NCI-H1092 (cell line): ENCODE data around the gene TDRD6.

Experiments
- DNase-seq: peaks from one replicate; lab custom pipeline; 2025; lab: John Stamatoyannopoulos, UW

The TDRD6 gene

DNA sequence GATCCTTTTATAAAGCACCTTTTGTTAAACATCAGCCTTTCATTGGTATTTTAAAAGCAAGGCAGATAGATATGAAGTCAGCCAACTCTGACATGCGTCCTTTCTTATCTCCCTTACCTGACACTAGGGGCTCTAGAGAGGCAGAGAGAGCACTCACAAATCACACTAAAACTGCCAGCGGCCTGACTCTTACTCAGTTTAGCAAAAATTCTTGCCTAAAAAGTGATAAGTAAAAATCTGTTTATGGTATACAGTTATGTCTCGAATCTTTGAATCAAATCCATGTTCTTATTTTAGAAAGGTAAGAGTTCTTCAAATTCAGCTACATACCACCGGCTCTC lies 10.4 kb upstream of the TDRD6 start:
- DNase-seq = no peak

DNA sequence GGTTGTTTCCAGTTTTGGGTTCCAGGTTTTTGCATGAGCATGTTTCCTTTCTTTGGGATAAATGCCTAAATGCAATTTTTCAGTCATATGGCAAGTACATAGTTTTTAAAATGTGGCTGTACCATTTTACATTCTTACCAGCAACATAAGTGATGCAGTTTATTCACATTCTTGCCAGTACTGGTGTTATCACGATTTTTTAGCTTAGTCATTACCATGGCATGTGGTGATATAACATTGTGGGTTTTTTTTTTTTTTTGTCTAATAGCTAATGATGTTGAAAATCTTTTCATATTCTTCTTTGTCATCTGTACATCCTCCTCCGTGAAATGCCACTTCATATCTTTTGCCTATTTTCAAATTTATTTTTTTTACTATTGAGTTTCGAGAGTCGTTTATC lies 2.9 kb upstream of the TDRD6 start:
- DNase-seq = no peak

DNA sequence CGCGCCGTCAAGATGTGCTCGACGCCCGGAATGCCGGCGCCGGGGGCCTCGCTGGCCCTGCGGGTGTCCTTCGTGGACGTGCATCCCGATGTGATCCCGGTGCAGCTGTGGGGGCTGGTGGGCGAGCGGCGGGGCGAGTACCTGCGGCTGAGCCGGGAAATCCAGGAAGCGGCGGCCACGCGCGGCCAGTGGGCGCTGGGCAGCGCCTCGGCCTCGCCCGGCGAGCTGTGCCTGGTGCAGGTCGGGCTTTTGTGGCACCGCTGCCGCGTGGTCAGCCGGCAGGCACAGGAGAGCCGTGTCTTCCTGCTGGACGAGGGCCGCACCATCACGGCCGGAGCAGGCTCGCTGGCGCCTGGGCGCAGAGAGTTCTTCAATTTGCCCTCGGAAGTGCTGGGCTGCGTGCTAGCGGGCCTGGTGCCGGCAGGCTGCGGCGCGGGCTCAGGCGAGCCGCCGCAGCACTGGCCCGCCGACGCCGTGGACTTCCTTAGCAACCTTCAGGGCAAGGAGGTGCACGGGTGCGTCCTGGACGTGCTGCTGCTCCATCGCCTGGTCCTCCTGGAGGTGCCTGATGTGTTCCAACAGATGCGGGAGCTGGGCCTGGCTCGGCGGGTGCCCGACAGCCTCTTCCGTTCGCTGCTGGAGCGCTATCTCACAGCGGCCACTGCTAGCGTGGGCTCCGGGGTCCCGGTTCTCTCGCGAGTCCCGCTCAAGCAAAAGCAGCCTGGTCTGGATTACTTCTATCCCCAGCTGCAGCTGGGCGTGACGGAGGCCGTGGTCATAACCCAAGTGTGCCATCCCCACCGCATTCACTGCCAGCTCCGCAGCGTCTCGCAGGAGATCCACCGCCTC lies 656 bp downstream of the TDRD6 start:
- no peak for DNase-seq

DNA sequence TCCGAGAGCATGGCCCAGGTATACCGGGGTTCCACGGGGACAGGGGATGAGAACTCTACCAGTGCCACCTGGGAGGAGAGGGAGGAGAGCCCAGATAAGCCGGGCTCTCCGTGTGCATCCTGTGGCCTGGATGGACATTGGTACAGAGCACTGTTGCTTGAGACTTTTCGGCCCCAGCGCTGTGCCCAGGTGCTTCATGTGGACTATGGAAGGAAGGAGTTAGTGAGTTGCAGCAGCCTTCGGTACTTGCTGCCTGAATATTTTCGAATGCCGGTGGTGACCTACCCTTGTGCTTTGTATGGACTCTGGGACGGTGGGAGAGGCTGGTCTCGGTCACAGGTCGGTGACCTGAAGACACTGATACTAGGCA lies 1.3 kb downstream of the TDRD6 start:
- DNase-seq = no peak

DNA sequence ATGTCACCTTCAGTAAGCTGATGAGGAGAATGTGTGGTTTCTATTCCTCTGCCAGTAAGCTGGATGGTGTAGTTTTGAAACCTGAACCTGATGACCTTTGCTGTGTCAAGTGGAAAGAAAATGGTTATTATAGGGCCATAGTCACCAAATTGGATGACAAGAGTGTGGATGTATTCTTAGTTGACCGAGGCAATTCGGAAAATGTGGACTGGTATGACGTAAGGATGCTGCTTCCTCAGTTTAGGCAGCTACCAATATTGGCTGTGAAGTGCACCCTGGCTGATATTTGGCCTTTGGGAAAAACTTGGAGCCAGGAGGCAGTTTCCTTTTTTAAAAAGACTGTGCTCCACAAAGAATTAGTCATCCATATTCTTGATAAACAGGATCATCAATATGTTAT lies 2.0 kb downstream of the TDRD6 start:
- no peak for DNase-seq

DNA sequence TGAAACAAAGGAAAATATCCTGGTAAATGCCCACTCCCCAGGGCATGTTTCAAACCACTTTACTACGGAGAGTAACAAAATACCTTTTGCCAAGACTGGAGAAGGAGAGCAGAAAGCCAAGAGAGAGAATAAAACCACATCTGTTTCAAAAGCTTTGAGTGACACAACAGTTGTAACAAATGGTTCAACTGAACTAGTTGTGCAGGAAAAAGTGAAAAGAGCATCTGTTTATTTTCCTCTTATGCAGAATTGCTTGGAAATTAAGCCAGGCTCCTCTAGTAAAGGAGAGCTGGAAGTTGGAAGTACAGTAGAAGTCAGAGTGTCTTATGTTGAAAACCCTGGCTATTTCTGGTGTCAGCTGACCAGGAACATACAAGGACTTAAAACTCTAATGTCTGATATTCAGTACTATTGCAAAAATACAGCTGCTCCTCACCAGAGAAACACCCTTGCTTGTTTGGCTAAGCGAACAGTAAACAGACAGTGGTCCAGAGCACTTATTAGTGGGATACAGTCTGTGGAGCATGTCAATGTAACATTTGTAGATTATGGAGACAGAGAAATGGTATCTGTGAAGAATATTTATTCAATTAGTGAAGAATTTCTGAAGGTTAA lies 2.6 kb downstream of the TDRD6 start:
- DNase-seq = no peak

DNA sequence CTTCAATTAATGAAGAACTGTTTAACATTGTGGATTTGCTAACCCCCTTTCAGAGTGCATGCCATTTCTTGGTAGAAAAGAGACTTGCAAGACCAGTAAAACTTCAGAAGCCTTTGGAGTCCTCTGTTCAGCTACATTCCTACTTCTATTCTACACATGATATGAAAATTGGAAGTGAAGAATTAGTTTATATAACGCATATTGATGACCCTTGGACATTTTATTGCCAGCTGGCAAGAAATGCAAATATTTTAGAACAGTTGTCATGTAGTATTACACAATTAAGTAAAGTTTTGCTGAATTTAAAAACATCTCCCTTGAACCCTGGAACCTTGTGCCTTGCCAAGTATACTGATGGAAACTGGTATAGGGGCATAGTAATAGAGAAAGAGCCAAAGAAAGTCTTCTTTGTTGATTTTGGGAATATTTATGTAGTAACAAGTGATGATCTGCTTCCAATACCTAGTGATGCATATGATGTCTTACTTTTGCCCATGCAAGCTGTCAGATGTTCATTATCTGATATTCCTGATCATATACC lies 3.3 kb downstream of the TDRD6 start:
- no peak for DNase-seq

DNA sequence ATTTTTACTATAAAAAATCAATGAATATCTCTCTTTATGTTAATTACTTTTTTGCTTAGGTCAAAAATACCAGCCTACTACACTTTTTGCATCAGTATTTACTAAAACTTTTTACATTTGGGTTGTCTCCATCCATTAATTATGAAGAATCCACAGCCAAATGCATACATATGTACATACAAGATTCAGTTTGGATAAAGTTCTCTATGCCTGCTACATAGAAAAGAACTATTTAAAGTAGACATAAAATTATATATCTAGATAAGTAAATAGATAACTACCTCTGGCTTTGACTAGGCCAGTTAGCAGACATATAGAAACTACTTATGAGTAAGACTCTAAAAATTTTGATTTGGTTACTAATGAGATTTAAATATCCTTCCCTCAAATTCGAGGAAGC lies 12.3 kb downstream of the TDRD6 start:
- DNase-seq = no peak

DNA sequence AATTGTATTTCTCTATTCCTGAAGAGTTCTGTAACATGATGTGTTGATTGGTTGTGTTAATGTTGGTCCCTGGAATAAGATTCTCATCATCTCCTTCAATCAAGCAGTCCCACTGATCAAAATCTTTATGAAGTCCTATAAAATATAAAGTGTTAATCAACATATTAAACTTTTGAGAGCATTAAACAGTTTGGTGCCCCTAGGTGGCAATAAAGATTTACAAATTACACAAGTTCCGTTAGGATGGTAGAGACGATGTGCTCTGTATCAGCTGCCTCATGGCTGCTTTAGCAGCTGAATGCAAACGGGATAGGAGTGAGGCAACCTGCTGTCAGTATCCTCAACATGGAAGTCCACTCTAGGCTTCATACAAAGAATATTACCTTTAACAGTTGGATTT lies 16.9 kb downstream of the TDRD6 start:
- no peak for DNase-seq

DNA sequence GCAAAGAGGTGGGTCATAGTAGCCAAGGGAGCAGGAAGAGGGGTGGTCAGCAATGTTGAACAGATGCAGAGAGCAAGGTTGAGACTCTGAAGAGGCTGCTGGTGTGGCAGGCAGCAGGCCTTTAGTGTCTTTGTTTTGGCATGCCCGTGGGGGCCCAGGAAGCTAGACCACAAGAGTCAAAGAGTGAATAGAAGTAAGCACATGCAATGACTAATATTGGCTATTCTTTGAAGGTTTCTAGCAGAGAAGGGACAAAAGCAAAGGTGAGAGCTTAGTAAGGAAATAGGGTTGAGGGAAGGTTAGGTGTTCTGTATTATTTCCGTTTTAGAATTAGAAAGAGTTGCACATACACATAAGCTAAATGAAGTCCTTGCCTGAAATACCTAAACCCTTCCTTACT lies 18.8 kb downstream of the TDRD6 start:
- DNase-seq = no peak

DNA sequence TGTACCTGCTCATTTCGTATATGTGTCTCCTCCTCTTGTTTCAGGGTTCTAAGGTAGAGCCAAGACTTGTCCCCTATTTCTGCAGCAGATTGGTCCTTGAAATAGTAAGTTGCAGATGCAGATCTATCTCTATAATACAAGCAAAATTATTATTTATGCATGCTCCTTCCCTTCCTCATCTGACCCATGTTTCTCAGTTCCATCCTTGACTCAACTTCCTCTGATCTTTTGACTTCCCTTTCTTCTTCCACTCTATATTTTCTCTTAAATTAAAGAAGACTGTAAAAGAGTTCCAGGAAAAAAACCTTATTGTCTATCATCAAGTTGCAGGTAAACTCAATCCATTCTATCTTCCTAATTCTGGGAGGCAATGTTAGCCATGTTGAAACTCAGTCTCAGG lies 23.8 kb downstream of the TDRD6 start:
- DNase-seq = no peak

DNA sequence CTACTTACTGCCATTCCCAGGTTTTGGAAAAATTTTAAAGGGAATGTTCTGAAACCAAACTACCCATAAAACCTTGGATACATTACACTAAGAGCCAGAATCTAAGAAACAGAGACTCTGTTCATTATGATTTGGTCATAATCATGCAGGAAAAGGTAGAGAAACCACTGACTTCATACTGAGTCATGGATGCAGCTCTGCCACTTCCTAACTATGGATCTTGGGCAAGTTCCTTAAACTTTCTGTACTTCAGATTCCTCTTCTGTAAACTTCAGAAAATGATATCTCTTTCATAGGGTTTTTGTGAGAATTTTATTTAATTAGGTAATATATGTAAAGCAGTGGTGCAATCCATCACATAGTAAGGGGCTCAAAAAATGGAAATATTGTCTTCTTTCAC lies 27.5 kb downstream of the TDRD6 start:
- DNase-seq = no peak

DNA sequence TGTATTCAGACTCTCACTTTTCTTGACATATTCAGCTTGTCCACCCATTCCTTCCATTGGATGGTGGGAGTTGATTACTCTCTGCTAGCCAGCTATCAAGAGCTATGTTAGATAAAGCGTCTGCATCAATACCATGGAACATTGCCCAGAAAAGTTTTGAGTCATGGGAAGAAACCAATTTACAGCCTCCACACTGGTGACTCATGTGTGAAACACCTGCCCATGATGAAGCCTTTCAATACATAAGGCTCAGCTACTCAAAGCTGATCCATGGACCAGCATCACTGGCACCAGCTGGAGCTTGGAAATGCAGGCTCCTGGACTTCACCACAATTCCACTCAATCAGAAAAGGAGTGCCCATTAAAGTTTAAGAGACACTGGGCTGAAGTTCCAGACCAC lies 31.4 kb downstream of the TDRD6 start:
- DNase-seq = no peak

DNA sequence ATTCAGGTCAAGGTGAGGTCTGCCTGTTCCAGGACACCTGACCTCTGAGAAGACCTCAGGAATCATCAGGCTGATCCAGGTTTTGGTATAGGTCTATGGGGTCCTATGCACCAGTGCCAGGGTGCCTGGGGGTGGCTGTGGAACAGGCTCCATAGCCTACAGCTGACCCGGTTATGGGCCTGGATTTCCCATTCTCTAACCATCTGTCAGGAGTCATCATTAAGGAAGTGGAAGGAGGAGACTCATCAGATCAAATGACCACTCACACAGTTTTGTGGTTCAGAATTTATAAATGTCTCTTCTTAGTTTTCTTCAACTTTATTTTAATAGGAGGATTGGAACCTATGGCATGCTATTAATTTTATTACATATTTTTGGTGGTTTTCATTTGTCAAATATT lies 32.7 kb downstream of the TDRD6 start:
- no peak for DNase-seq

DNA sequence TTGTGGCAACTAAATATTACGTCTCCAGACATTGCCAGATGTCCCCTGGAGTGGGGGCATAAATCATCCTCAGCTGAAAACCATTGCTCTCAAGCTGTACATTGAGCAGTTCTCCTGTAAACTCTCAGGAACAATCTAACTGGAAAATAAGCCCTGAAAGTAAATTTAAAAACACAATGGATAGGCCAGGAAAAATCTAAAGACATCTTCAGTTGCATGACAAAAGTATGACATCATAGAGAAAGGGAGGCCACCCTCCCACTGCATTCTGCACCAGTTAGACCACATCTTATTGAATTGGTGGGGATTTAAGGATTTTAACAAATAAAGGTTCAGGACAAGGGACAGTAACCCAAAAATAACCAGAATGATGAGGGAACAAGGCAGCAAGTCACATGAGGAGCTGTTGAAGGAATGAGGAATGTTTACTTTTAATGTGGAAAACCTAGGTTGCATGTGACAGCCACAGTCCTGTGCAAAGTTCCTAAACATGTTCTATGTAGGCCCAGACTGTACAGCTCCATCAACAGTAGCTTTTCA lies 42.2 kb downstream of the TDRD6 start:
- DNase-seq = no peak

DNA sequence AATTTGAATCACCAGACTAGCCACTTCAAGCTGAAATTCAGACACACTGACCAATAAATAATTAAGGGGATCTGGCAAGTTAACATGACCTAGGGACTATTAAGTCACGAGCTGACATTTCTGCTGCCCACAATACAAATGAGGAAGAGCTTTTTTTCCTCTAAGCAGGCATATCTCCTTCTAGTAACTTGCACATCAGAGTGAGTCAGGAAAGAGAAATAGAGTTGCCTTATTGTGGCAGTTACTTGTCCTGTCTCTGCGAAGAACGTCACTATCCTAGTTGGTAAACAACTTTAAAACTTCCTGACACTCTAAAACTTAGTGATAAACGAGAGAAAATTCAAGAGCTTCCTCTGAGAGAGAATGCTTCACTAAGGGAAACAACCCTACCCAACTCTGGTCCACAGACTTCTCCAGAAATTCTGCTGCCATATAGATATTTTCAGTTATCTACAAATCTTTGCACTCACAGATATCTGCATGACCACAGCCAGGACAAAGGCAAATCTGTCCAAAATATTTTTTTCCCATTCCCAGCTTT lies 43.3 kb downstream of the TDRD6 start:
- DNase-seq = no peak

DNA sequence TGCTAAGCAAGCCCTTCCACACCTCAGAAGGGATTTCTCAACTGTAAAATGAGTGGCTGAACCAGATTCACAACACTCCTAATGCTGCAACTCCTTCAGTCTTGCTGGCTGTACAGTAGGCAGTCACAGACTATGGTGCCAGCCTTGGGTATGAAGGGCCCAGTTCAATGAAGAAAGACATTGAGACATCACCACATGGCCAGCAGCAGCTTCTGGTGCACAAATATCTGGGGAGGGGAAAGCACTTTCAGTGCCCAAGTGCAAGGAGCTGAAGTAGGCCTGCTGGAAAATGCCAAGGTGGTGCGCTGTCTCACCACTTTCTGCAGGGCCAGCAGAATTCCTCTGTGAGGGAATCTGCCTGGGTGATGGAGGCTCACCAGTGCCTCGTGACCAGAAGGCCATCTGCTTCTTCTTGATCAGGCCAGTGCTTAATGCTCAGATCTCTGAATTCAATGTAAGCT lies 45.7 kb downstream of the TDRD6 start:
- DNase-seq = no peak

DNA sequence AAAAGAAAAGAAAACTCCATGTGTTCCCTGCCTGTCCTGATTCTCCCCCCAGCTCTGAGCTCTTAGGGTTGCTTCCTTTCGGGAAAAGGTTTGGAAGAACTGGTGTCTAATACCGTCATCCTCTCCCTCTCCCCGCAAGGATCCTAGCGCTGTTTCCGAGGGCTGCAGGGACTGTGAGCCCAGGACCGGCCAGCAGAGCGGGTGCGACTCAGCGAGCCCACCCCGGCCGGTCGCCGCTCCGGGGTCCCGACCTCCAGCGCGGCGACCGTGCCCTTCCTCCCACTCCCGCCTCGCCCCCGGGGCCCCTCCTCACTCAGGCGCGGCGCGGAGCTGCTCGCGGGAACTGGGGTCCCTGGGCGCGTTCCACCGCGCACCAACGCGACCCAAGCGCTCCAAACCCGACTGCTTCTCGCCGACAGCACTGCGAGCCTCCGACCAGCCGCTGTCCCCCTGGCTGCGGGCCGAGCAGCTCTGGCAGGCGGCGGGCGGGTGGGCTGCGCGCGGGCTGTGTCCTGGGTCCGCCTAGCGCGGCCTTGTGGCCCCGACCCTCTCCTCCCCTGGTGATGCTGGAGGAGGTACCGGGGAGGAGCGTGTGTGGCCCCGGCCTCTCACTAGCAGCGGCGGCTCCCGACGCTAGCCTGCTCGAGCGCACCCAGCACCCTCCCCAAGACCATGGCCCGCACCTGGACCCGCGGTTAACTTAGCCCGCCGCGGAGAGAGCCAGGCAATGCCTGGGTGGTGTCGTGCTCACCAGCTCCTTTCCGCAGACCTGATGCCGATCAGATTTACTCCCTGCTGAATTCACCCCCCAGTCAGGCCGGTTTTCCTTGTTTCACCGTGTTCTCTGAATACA lies 47.4 kb downstream of the TDRD6 start, which contains the start of gene PLA2G7:
TSS of gene PLA2G7 (minus strand) at position 509 of the 853 bp plus-strand sequence. CDS start 12,484 bp downstream, outside the sequence.
- DNase-seq = no peak

DNA sequence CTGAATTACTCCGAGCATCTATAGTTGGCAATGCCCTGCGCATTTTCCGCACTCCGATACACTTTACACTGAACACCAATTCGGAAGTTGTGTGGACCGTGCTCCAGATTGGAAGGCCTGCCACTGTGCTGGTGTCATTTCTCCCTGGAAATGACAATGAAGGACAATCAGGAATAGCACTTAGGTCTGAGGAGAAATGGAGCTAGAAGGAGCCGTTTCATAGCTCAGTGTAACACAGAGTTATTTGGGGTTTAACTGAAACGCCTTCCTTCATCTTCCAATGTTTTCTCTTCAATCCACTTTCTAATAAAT lies 48.0 kb downstream of the TDRD6 start:
- no peak for DNase-seq

DNA sequence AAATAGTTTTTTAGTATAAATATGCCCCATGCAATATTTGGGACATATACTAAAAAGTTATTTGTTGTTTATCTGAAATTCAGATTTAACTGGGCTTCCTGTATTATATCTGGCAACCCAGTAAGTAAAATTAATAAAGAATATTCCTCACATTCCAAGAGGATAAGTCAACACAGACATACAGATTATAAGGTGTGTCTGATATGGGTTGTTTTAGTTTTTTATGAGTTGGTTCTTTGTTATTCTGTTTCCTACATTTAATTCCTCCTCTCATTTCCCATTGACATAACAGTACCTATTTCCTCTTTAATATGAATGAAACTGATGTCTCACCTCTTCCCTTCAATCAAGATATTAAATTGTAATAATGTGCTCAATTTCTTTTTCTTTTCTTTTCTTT lies 49.2 kb downstream of the TDRD6 start:
- DNase-seq = no peak

DNA sequence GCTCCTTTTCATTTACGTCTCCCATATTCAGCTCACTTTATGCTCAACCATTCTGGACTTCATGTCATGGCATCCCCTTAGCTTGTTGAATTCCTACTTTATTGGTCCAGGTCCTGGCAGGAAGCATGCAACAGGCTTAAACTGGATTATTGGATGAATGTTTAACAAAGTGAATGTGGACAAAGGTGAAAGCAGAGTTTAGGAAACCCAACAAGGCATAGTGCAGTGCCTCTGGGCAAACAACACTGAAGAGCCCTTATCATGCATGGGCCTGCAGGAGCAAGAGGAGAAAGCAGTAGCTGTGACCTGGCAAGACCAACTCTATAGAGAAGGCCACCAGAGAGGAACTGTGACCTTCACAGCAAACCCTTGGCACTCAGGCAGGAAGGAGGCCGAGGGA lies 53.8 kb downstream of the TDRD6 start:
- no peak for DNase-seq

DNA sequence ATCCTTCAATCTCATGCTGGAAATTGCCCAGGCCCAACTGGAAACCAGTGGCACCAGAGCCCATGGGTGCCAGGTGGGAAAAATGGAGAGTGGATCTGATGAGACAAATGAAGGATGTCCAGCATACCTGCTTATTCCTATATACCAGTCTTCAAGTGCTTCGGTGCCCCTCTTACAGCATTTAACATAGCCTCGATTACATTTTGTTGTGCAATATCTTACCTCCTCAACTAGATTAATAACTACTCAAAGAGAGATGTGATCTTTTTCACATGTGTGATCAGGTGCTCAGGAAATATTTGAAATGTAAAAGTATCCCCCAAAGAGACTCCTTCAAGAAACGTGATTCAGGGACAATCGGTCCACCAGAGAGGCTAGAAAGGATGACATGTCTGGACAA lies 54.2 kb downstream of the TDRD6 start:
- no peak for DNase-seq
